Measurements from ENCODE around the gene ZNF711.
A peak's percentile ranks its signal among the peaks of the same experiment; 100 is the strongest.
"Not testable (repeated sequence)": the region's sequence is repeated elsewhere in the genome, so short reads cannot be mapped to it uniquely, and the experiment has no call there.

ZNF711 gene

DNA sequence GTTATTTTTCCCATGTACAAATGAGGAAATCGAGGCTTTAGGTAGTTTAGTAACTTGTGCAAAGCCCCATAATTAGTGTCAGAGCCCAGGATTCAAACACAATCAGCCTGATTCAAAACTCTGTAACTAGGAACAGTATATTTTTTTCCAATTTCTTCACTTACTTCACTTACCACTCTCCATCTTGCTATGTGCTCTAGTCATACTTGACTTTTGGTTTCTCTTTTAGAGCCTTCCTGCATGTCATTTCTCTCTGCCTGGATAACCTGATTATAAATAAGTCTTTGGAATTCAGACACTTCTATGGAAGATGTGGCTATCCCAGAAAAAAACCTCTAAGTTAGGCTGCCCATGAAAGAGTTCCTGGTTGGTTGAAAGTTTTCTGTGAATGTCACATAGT, 22.4 kb upstream of the ZNF711 start:
- Histone ChIP-seq H3K56ac (ENCODE audit: low read length) (no peak overlapping the region), H2BK120ac (ENCODE audit: low read depth, low read length) (no peak overlapping the region), H3K36me3 (ENCODE audit: control insufficient read depth, insufficient read depth, low read length) (no peaks in the 10 kb centered on the region), H3K27me3 (ENCODE audit: insufficient read depth, low read length, poor library complexity) (no peaks in the 10 kb centered on the region), H3K4ac (ENCODE audit: low read depth, low read length) (no peak overlapping the region), H2AK5ac (ENCODE audit: low read length) (no peak overlapping the region), H3K4me3 (ENCODE audit: low read length) (no peak overlapping the region), H4K5ac (ENCODE audit: low read length) (no peak overlapping the region), H3K23ac (ENCODE audit: low read length) (no peak overlapping the region), H4K8ac (ENCODE audit: low read depth, low read length) (no peak overlapping the region), H3K79me2 (ENCODE audit: control insufficient read depth, insufficient read depth, low read length) (no peaks in the 10 kb centered on the region), H3K4me2 (ENCODE audit: low read length) (no peak overlapping the region), H3K79me1 (ENCODE audit: low read length) (no peaks in the 10 kb centered on the region), H3K18ac (ENCODE audit: low read length) (no peak overlapping the region), H2BK5ac (ENCODE audit: low read length) (no peak overlapping the region), H3K4me1 (ENCODE audit: control insufficient read depth, low read depth, low read length) (no peaks in the 10 kb centered on the region), H3K9ac (ENCODE audit: low read length) (no peak overlapping the region), H3K27ac (ENCODE audit: low read depth, low read length) (no peak overlapping the region), H2BK15ac (replicated peaks; ENCODE audit: low read depth) (no peak overlapping the region)
- no peak for DNase-seq
- WGBS (ENCODE audit: extremely low coverage, insufficient coverage, low lambda C conversion rate), result no CpG with 5 or more reads among the region's 1 CpG

DNA sequence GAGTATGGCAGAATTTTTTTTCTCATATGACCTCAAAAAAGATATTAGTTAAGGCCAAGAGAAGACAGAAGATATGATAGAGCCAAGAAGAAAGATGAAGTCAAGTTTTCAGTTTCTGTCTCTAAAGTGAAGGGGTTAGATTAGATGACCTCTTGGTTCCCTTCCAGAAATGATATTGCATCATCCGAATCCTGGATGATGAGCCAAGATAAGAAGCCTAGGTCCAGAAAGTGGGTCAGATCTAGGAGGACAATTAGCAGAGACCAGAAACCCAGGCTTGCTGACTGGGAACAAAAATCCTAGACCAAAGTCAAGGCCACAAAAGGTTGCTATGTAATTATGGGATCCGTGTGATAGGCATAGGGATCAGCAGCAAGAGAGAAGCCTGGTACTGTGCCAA, 20.4 kb upstream of the ZNF711 start:
- H3K4me3 ChIP-seq (ENCODE audit: low read length), result no peak overlapping the region
- H2AK5ac ChIP-seq (ENCODE audit: low read length), result no peak overlapping the region
- H3K56ac ChIP-seq (ENCODE audit: low read length), result no peak overlapping the region
- H2BK15ac ChIP-seq (replicated peaks; ENCODE audit: low read depth), result no peak overlapping the region
- DNase-seq, result no peak
- no peak overlapping the region for H3K23ac ChIP-seq (ENCODE audit: low read length)
- H4K8ac ChIP-seq (ENCODE audit: low read depth, low read length), result no peak overlapping the region
- H3K18ac ChIP-seq (ENCODE audit: low read length), result no peak overlapping the region
- WGBS (ENCODE audit: extremely low coverage, insufficient coverage, low lambda C conversion rate), result no CpG with 5 or more reads among the region's 2 CpGs
- H2BK5ac ChIP-seq (ENCODE audit: low read length), result no peak overlapping the region
- no peaks in the 10 kb centered on the region for H3K36me3 ChIP-seq (ENCODE audit: control insufficient read depth, insufficient read depth, low read length)
- no peak overlapping the region for H4K5ac ChIP-seq (ENCODE audit: low read length)
- no peak overlapping the region for H3K4me2 ChIP-seq (ENCODE audit: low read length)
- H3K79me2 ChIP-seq (ENCODE audit: control insufficient read depth, insufficient read depth, low read length), result no peaks in the 10 kb centered on the region
- H3K79me1 ChIP-seq (ENCODE audit: low read length), result no peaks in the 10 kb centered on the region
- H3K27ac ChIP-seq (ENCODE audit: low read depth, low read length), result no peak overlapping the region
- no peak overlapping the region for H2BK120ac ChIP-seq (ENCODE audit: low read depth, low read length)
- H3K4me1 ChIP-seq (ENCODE audit: control insufficient read depth, low read depth, low read length), result no peaks in the 10 kb centered on the region
- no peak overlapping the region for H3K4ac ChIP-seq (ENCODE audit: low read depth, low read length)
- H3K9ac ChIP-seq (ENCODE audit: low read length), result no peak overlapping the region
- H3K27me3 ChIP-seq (ENCODE audit: insufficient read depth, low read length, poor library complexity), result no peaks in the 10 kb centered on the region

DNA sequence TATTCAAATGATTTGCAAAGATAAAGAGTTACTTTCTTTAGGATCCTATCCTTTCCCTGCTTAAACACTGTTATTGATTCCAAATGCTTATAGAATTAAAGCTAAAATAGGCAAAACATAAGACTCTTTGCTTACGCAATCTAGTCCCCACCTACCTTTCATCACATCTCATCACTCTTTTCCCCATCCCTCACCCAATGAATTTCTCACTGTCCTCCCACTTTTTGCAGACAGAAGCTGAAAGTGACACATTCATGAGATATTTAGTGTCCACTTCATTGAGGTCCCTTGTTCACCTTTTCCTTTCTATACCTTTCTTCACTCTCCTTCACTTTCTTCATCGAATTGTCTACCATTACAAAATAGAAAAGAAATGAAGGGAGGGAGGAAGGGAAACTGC, 636 bp upstream of the ZNF711 start:
- WGBS (ENCODE audit: extremely low coverage, insufficient coverage, low lambda C conversion rate), result no CpG with 5 or more reads among the region's 2 CpGs
- Histone ChIP-seq H3K79me1 (ENCODE audit: low read length) (no peaks in the 10 kb centered on the region), H3K4me2 (ENCODE audit: low read length) (peak overlapping the region; percentile 22), H4K8ac (ENCODE audit: low read depth, low read length) (no peak overlapping the region), H2BK15ac (replicated peaks; ENCODE audit: low read depth) (no peak overlapping the region), H3K23ac (ENCODE audit: low read length) (no peak overlapping the region), H3K36me3 (ENCODE audit: control insufficient read depth, insufficient read depth, low read length) (no peaks in the 10 kb centered on the region), H3K18ac (ENCODE audit: low read length) (no peak overlapping the region), H3K27ac (ENCODE audit: low read depth, low read length) (no peak overlapping the region), H3K4me1 (ENCODE audit: control insufficient read depth, low read depth, low read length) (no peaks in the 10 kb centered on the region), H3K27me3 (ENCODE audit: insufficient read depth, low read length, poor library complexity) (no peaks in the 10 kb centered on the region), H2BK120ac (ENCODE audit: low read depth, low read length) (no peak overlapping the region), H3K4ac (ENCODE audit: low read depth, low read length) (no peak overlapping the region), H4K5ac (ENCODE audit: low read length) (no peak overlapping the region), H2BK5ac (ENCODE audit: low read length) (no peak overlapping the region), H3K4me3 (ENCODE audit: low read length) (peak overlapping the region; percentile 29), H3K79me2 (ENCODE audit: control insufficient read depth, insufficient read depth, low read length) (peaks cover 20% of the 10 kb centered on the region), H3K9ac (ENCODE audit: low read length) (peak overlapping the region; percentile 59), H2AK5ac (ENCODE audit: low read length) (no peak overlapping the region), H3K56ac (ENCODE audit: low read length) (peak overlapping the region; percentile 58)
- DNase-seq, result peak; percentile 30

DNA sequence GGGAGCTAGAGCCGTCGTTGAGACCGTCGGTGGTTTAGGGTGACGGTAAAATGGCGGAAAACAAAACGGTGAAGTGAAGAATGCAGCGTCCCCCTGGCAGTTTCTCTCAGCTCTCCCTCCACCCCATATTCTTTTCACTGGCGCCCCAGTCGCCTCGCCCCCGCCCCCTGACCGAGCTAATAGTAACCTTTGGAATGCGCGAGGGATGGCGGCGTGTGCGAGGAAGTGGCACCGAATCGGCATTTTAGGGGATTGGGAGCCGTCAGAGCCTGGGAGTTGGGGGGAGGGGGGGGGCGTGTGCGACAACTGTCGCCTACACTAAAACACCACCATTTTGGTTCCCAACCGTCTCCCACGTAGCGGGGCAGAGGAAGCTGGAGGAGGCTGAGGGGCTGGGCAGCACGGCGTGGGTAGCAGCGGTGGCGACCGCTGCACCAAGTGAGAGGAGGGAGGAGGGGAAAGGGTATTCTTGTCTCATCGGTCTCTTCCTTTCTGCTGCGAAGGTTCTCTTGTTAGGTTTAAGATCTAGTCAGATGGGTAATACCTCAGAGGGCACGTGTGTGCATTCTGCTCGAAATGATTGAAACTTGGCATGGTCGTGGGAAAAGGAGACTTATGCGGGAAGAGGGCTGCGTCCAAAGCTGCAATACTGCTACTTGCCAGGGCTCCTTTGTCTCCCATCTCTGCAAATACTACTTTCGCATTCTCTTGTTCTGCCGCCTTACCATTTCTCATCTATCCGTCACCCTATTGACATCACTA, 840 bp downstream of the ZNF711 start:
- DNase-seq, result peak; percentile 57
- Histone ChIP-seq H2AK5ac (ENCODE audit: low read length) (no peak overlapping the region), H2BK5ac (ENCODE audit: low read length) (peak overlapping the region; percentile 39), H3K36me3 (ENCODE audit: control insufficient read depth, insufficient read depth, low read length) (no peaks in the 10 kb centered on the region), H3K18ac (ENCODE audit: low read length) (peak overlapping the region; percentile 47), H3K27me3 (ENCODE audit: insufficient read depth, low read length, poor library complexity) (no peaks in the 10 kb centered on the region), H3K56ac (ENCODE audit: low read length) (peak overlapping the region; percentile 90), H4K5ac (ENCODE audit: low read length) (no peak overlapping the region), H2BK15ac (replicated peaks; ENCODE audit: low read depth) (no peak overlapping the region), H4K8ac (ENCODE audit: low read depth, low read length) (no peak overlapping the region), H3K4me1 (ENCODE audit: control insufficient read depth, low read depth, low read length) (no peaks in the 10 kb centered on the region), H3K27ac (ENCODE audit: low read depth, low read length) (peak overlapping the region; percentile 72), H2BK120ac (ENCODE audit: low read depth, low read length) (no peak overlapping the region), H3K23ac (ENCODE audit: low read length) (no peak overlapping the region), H3K79me2 (ENCODE audit: control insufficient read depth, insufficient read depth, low read length) (peaks cover 24% of the 10 kb centered on the region), H3K4ac (ENCODE audit: low read depth, low read length) (no peak overlapping the region), H3K4me3 (ENCODE audit: low read length) (peak overlapping the region; percentile 93), H3K4me2 (ENCODE audit: low read length) (peak overlapping the region; percentile 1), H3K79me1 (ENCODE audit: low read length) (no peaks in the 10 kb centered on the region), H3K9ac (ENCODE audit: low read length) (peak overlapping the region; percentile 84)
- no CpG with 5 or more reads among the region's 42 CpGs for WGBS (ENCODE audit: extremely low coverage, insufficient coverage, low lambda C conversion rate)

DNA sequence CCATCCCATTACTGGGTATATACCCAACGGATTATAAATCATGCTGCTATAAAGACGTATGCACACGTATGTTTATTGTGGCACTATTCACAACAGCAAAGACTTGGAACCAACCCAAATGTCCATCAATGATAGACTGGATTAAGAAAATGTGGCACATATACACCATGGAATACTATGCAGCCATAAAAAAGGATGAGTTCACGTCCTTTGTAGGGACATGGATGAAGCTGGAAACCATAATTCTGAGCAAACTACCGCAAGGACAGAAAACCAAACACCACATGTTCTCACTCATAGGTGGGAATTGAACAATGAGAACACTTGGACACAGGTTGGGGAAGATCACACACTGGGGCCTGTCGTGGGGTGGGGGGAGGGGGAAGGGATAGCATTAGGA, 41.5 kb downstream of the ZNF711 start:
- not testable (repeated sequence) for H3K56ac ChIP-seq (ENCODE audit: low read length); H3K9ac ChIP-seq (ENCODE audit: low read length); H3K27me3 ChIP-seq (ENCODE audit: insufficient read depth, low read length, poor library complexity); H3K4me1 ChIP-seq (ENCODE audit: control insufficient read depth, low read depth, low read length); H2BK5ac ChIP-seq (ENCODE audit: low read length); H3K27ac ChIP-seq (ENCODE audit: low read depth, low read length); H2BK15ac ChIP-seq (replicated peaks; ENCODE audit: low read depth); H3K18ac ChIP-seq (ENCODE audit: low read length); H4K5ac ChIP-seq (ENCODE audit: low read length); H2AK5ac ChIP-seq (ENCODE audit: low read length); DNase-seq; H3K36me3 ChIP-seq (ENCODE audit: control insufficient read depth, insufficient read depth, low read length); H2BK120ac ChIP-seq (ENCODE audit: low read depth, low read length); H3K4me3 ChIP-seq (ENCODE audit: low read length); H3K79me2 ChIP-seq (ENCODE audit: control insufficient read depth, insufficient read depth, low read length); H4K8ac ChIP-seq (ENCODE audit: low read depth, low read length); H3K23ac ChIP-seq (ENCODE audit: low read length); H3K4ac ChIP-seq (ENCODE audit: low read depth, low read length); H3K79me1 ChIP-seq (ENCODE audit: low read length); H3K4me2 ChIP-seq (ENCODE audit: low read length)
- no CpG with 5 or more reads among the region's 6 CpGs for WGBS (ENCODE audit: extremely low coverage, insufficient coverage, low lambda C conversion rate)
